Activated CD8-positive, alpha-beta memory T cell treated with anti-CD3 and anti-CD28 coated beads for 4 hours (primary cell): ENCODE data around the gene SHQ1.

Source experiments
- DNase-seq, 2 donors: peaks; one replicate each; pipeline ENCODE4 v3.0.0-alpha.2; 2020; ENCODE audit warnings: low read depth in 2 of 2

SHQ1 gene

DNA sequence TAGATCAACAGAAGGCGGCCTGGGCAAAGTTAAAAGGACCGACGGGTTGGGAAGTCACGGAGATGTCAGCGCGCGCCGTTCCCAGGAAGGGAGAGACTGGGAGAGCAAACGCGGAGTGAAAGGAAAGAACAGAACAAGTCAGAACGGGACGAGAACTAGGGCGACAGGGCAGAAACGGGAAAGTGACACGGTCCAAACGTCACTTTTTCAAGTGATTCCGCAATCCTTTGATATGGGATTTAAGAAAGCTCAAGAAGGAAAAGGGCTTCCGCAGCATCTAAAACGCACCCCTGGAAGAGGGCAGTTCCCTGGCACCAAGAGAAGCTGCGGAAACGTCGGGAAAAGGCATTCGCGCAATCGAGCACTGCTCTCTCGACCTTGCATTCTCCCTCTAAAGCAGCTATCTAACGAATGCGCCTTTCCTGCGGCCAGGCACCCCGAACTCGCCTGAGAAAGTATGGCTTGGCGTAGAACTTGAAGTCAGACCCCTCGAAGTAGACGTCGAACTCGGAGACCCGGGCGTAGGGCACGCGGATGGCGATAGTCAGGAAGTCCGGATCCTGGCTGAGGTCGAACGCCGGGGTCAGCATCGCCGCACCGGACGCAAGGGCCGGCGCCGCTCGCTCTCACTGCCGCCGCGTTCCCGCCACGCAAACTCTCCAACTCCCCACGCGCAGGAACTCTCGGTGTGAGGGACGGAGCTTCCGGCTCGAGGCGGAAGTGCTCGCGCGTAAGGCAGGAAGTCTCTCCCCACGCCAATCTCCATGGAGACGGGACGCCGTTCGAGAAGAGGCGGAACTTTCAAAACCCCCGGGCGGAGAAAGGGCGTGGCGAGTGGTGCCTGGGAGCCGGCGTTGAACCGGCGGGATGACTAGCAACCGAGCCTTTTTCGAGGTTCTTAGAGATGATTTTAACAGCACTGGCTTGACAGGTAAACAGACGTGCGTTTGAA lies at the start of gene SHQ1:
Gene SHQ1 (minus strand): TSS at position 695 of the 952 bp plus-strand sequence. CDS start 105 bp downstream, at position 590.
- peak; percentile 90 to 91 for DNase-seq

DNA sequence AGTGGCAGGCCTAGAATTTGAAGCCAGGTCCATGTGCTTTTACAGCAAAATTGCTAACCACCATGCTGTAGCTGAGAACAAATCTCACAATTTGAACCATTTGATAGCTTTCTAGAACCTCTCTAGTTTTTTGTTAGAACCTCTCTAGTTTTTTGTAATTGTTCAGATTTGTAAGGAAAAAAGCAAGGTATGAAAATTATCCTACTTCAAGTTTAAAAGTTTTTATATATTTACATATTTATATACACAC lies 49.4 kb upstream of the SHQ1 start:
- no peak for DNase-seq

DNA sequence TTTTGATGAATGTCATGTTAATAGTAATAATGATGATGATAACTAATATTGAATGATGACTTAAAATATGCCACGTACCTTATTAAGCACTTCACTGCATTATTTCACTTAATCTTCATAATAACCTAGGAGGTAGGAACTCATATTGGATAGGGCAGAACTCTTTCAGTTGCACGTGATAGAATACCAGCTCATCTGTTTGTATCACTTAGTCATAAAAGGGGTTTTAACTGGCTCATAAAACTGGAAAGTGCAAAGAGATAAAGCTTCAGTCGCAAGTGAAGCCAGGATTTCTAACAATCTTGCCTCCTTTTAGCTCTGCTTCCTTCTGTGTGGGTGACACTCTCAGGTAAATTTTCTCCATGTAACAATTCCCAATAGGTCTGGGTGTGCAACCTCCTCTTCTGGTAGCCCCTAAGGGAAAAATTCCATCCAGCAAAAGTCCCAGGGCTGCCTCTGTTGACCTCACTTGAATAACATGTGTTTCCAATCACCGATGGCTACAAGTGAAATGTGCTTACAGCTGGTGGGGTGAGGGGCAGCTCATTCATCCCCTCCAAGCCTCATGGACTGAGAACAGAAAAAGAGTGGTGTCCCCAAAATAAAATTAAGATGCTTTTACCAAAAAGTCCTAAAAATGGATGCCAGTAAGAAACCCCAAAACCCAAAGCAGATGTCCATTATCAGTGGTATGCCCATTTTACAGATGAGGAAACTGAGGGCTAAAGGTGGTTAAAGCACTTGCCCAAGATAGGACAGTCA lies 48.9 kb upstream of the SHQ1 start:
- DNase-seq = no peak

DNA sequence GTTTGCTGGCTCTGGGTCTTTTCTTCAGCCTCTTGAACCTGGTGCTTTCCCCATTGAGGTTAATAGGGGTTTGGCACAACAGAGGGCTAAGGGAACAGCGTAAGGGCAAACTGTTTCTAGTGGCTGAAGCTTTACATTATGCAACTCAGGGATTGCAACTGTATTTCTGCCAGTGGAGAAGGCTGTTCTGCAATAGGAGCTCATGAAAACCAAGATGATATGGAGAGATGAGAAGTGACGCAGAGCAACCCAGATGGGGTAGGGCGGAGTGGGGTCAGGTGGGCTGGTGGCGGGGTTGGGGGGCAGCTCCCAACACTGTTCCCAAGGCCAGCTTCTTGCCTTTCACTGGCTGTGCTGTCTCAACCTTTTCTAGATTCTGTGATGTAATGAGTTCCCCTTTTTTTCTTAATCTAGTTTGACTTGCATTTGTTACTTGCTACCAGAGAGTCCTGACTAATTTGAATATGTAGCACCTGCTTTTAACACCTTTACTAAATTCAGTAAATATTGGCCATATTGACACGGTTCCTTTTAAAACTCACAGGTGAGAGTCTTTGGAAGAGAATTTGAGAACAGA lies 46.8 kb upstream of the SHQ1 start:
- DNase-seq = no peak

DNA sequence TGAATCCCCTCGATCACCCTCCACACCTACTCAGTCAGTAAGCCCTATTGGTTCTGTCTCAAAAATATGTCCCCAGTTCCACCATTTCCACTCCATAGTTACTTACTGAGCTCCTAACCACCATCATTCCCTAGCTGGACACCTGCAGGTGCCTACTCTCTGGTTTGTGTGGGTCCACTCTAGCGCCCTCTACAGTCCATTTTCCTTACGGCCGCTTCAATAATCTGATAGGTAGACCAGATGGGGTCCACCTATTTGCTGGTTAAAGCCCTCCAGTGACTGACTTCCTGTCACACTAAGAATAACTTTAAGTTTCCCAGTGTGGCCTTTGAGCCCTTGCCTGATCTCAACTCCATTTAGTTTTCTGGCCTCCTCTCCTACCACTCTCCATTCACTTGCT lies 44.6 kb upstream of the SHQ1 start:
- no peak for DNase-seq

DNA sequence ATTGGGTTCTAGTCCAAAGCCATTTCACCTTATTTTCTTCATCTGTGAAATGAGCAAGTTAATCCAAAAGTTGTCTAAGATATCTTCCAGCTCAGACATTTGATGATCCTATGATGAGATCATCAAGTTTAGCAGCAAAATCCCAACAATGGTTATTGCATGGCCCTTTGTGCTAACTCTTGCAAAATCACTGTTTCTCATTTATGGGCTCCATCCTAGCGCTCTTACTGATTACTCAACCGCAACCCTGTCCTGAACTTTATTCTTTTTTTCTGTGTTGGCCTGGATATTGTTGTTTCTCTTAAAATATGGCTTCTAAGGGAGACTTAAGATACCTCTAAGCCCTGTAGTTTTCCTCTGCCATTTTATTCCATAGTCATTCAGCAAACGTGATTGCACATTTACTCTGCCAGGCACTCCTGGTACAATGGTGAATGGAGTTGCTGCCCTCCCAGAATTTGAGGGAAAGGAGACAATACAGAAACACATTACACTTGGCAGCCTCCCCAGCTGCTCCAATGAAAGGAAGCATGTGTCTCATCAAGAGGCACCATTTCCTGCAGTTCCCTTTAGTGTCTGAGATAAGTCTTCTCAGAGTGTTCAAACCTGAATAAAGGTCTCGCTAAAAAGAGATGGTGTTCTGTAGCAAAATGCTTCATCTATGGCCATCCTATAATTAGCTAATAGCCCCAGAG lies 44.0 kb upstream of the SHQ1 start:
- no peak for DNase-seq

DNA sequence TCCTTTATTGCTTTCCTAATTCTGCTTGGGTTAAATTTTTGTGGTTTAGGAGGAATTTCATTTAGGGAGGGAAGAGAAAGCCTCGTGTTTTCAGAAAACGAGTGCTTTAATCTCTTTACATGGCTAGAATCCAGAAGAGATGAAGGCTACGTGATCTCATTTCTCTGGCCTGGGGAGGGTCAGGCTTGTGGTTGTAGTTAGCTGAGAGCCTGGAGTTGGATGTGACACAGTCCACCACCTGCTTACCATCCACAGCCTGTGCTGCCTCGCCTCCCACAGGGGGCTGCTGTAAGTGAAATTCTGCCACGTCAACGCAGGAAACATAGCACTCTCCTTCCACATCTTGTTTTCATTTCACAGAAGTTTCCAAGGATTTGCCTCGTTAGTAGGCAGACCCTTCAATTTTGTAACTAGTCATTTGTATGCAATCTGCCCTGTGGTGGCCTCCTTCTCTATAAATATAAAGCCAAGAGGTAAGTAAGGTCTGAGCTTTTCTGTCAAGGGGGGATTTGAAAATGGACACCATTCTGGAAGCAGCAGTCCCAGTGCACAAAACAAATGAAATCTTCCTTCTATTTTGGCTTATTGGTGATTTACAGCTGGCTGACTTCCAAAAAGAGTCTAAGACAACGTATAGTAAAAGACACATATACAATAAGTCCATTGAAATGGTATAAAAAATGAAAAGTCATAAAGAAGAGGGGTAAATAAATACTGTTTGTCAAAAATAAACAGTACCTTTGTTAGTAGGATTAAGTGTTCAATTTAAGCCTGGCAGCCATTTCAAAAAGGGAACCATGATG lies 43.0 kb upstream of the SHQ1 start:
- no peak for DNase-seq

DNA sequence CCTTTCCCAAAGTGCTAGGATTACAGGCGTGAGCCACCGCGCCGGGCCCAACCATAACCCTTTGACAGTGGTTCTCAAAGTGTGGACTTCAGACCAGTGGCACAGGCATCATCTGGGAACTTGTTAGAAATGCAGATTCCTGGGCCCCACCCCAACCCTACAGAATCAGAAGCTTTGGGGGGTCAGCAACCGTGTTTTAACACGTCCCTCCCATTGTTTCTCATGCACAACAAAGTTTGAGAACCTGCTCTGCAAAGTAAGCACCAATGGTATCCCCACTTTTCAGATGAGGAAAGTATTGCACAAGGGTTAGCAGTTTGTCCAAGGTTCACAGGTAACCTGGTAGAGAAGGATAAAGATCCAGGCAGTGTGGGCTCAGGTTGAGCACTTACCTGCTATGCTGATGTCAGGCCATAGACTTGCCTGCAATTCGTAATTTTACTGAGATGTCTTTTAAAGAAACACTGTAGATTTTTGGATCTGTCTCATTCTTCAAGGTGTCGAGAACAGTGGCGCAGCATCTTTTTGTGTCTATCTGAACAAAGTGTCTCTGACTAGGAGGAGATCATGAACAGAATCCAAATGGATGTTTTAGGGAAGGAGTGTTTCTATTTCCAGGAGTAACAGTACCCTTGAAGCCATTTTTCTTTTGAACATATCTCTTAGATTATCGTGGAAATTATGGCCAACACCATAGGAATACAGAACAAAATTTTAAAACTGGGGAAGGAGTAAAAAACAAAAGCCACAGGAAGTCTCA lies 42.1 kb upstream of the SHQ1 start:
- DNase-seq = no peak

DNA sequence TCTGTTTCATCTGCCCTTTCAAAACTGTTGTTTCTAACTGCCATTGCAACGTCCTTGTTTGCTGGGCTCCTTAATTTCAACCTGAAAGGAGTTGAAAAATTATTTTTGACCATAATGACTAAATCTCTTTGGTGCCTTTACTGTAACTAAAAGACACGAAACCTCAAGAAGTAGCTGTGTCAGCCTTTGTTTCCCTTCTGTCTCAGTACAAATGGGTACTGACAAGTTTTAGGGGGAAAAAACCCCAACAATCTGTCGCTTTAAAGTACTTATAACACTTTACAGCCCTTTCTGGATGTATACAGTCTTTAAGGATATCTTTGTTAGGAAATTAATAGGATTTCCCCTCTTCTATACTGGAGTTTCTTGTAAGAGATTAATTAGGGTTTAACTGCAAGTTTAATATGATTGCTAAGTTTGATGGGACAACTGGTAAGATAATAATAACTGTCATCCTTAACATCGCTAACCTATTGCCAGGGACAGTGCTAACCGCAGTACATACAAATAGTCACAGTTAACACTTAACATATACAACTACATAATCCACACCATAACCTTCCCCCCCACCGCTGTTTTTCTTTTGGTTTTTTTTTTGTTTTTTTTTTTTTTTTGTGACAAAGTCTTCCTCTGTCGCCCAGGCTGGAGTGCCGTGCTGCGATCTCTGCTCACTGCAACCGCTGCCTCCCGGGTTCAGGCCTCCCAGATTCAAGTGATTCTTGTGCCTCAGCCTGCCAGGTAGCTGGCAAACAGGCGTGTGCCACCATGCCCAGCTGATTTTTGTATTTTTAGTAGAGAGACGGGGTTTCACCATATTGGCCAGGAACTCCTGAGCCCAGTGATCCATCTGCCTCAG lies 41.3 kb upstream of the SHQ1 start:
- no peak for DNase-seq

DNA sequence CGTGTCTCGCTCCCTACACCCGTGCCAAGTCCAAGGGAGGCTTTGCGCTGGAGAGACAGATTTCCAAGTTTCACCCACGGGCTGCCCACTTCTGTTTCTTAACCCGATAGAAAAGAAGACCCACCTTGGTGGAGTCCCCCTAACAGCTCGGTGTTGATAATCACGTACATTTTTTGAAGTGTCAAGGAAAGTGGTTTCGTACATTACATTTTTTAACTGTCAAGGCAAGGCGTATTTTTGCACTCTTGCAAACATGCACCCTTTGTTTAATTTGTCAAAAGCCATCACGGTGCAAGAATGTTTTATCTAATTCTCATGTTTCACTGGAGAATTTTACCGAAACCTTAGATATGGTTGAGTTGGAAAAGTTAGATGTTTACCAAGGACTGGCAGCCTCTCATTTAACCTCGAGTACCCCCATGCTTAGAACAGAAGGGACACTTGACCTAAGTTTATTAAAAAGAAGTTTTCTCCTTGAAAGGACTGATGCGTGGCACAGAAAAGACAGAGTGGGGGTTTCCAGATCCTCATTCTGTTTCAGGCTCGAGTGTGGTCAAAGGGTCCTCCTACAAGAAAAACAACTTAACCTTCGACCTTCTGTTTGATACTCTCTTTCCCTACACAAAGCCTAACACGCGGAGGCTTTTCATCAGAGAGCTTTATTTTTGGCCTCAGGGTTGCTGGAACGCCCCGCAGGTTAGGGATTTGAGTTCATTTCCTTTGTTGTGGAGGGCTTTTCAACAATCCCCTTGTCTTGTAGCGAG lies 40.5 kb upstream of the SHQ1 start:
- DNase-seq = no peak

DNA sequence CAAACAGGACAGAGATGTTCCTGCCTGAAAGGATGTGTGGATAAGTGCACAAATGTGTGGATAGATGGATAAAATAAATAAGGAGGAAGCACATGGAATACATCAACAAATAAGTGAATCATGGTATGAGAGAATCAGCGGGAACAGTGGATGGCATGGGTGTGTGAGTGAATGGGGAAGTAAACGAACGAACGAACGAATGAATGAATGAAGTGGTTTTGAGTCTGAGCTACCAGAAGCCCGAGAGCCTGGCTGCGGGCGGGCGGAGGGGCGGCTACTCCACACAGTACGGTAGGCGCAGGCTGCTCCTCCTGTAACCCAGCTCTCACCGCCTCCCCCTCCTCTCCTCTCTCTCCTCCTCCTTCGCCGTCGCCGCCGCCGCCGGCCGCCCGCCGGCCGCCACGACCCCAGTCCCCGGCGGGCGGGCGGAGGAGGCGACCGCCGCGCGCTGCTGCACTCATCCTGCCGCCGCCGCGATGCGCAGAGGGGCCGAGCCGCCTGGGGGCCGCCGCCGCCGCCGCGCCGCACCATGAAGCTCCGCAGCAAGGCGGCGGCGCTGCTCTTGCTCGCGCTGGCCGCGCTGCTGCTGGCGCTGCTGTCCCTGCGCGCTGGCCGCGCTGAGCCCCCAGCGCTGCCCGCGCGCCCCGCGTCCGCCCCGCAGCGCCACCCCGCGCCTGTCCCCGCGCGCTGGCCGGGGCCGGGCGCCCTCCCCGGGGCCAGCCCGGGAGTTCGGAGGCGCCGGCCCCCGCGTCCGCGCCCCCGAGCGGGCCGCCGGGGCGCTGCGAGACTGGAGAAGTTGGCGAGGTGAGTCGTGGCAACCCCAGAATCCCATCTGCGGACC lies 39.7 kb upstream of the SHQ1 start, which contains the start of gene GXYLT2:
Gene GXYLT2 (plus strand): TSS at position 342 of the 841 bp plus-strand sequence. CDS start 188 bp downstream, at position 530.
- no peak for DNase-seq

DNA sequence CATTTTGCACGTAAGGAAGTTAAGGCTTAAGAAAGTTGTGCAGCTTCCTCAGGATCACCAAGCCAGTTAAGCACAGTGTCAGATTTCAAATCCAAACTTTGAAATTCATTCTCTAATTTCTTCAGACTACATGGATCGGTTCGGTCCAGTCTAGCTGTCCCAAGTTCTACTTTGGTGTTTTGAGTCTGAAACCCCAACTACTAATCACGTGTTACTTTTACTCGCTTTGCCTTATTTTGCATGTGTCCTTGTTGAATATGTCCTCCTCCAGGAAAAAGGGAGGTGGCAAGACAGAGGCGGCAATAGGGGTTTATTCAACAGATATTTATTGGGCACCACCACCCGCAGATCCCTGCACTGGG lies 39.1 kb upstream of the SHQ1 start:
- no peak for DNase-seq

DNA sequence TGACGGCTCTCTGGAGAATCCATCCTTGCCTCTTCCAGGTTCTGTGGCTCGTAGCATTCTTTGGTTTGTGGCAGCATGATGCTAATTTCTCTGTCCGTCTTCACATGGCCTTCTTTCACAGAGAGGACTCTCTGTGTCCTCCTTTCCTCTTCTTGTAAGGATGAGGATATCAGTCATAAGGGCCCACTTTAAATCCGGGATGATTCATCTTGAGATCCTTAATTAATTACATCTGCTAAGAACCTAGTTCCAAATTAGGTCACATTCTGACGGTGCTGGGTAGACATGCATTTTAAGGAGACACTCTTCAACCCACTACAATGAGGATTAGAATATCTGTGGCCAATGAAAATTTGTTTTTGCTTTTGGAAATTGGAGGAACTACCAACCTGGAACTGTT lies 23.9 kb upstream of the SHQ1 start:
- DNase-seq = no peak

DNA sequence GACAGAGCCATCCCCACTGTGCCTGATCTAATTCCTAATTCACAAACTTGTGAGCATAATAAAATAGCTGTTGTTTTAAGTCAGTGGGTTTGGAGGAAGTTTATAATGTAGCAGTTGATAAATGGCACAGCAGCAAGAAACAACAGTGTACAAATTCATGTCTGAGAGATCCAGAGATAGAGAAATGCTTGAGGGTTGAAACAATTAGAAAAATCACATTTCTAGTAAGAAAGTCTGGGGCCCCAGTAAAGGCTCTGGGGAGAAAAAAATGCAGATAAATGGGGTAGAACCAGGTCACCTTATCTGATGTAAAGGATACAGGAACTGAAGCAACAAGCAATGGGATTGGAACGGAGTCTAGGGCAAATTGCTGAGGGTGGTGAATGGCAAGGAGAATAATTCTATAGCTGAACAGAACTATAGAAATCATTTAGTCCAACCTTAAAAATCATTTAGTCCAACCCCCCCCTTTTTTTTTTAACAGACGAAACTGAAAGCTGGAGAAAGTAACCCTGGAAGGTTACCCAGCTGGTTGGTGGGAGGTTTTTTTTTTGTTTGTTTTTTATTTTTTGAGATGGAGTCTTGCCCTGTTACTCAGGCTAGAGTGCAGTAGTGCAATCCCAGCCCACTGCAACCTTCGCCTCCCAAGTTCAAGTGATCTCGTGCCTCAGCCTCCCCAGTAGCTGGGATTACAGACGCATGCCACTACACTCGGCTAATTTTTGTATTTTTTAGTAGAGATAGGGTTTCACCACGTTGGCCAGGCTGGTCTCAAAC lies 14.3 kb upstream of the SHQ1 start:
- DNase-seq = no peak

DNA sequence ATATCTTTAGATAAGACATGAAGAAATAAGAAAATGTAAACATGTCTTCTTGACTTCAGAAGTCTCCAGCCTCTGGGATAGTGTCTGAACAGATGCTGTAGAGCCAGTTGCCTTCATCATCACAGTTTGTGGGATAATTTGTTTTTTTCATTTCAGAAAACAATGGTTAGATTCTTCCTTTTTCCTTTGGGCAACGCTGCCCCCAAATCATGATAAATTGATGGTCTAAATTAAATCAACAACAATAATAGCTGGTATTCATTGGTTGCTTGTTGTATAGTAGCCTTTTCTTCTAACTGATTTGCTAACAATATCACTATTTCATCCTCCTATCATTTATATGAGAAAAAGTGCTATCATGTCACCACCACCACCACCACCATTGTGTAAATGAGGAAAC lies 12.6 kb upstream of the SHQ1 start:
- DNase-seq = no peak

DNA sequence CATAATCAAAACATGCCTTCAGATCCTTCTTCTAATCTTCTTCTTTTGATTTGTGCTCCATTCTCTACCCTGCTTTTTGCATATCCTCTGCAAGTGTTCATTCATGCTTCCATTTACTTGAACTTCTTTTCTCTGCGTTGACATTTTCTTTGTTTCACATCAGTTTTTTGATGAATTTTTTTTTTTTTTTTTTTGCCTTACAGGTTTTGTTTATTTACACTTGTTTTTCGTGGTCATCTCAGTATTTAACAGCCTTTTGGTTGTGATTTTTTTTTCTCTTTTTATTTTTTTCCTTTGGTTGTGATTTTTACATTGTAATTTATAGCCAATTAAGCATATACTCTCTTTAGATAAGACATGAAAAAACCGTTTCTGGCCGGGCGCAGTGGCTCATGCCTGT lies 11.8 kb upstream of the SHQ1 start:
- DNase-seq = no peak

DNA sequence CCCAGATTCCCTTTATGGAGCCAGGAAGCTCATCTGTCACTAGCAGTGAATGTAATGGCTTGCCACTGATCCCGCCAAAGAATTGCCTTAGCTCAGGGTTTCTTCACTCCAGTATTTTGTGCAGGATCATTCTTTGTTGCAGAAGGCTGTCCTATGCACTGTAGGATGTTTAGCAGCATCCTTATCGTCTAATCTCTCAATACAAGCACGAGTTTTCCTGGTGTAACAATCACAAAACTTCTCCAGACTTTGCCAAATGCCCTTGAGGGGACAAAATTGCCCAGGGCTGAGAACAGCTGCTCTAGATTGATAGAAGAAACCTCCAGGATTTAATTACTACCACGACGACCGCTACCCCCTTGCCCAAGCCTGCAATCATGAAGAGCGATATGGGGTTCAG lies 6.8 kb upstream of the SHQ1 start:
- DNase-seq = no peak
